Globus pallidus (tissue), 1 donor: ENCODE results near the gene NAA50.

ENCODE experiments used
- DNase-seq: peaks from one replicate; pipeline ENCODE4 v3.0.0-alpha.2; 2015; ENCODE audit warnings: low spot score

NAA50 gene

DNA sequence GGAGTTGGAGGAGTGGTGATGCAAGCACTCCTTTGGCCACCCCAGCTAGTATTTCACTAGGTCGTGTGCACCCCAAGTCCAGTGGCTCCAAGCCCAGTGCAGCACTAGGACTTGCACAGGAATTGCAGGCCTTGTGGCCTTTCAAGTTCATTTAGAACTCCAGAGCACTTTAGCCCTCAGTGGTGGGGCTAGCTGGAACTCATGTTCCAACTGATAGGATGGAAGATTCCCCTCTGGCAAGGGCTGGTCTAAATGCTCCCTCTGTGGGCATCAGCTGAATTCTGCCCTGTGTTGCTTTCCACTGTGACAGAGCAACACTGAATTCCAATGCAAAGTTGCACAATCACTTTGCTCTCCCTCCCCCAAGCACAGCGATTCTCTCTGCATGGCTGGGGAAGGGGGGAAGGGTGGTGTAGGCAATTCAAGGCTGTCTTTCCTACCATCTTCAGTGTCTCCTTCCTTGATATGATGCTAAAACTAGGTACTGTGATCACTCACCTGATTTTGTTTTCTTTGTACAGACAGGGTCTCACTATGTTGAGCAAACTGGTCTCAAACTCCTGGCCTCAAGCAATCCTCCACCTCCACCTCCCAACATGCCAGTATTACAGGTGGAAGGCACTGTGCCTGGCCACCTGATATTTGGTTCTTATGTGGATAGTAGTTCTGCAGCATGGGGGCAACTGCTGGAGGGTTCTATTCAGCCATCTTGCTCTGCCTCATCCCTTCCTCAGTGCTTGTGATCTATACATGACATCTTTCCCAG is 59.9 kb downstream of the NAA50 start:
- no peak for DNase-seq

DNA sequence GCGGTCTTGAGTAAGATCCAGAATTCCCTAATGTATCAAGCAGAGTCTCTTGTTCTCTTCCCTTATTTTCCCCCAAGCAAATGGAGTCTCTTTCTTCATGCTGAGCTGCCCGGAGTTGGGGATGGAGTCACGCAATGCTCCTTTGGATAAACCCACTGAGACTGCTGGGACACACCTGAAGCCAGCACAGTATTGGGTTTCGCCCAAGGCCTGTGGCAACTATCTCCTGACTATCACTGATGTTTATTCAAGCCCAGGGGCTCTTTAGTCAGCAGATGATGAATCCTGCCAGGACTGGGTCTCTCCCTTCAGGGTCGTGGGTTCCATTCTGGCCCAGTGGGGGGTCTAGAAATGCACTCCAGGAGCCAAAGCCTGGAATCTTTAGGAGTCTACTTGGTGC is 60.9 kb downstream of the NAA50 start:
- DNase-seq = no peak

DNA sequence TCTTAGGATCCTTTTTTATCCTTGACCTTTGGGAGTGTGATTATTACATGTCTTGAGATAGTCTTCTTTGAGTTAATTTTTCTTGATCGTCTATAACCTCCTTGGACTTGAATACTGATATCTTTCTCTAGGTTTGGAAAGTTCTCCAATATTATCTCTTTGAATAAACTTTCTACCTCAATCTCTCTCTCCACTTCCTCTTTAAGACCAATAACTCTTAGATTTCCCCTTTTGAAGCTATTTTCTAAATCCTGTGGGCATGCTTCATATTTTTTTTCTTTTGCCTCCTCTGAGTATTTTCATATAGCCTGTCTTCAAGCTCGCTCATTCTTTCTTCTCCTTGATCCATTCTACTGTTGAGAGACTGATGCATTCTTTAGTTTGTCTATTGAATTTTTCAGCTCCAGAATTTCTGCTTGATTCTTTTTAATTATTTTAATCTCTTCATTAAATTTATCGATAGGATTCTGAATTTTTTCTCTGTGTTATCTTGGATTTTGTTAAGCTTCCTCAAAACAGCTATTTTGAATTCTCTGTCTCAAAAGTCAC is 61.7 kb downstream of the NAA50 start:
- DNase-seq = no peak

DNA sequence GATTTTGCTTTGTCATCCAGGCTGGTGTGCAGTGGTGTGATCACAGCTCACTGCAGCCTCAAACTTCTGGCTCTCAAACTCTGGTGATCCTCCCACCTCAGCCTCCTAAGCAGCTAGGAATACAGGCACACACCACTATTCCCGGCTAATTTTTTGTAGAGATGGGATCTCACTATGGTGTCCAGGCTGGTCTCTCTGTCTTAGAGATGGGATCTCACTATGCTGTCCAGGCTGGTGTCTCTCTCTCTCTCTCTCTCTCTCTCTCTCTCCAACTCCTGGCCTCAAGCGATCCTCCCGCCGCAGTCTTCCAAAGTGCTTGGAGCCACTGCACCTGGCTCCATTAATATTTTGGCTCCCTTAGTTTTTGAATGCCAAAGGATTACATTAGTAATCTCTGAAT is 67.3 kb downstream of the NAA50 start:
- no peak for DNase-seq

DNA sequence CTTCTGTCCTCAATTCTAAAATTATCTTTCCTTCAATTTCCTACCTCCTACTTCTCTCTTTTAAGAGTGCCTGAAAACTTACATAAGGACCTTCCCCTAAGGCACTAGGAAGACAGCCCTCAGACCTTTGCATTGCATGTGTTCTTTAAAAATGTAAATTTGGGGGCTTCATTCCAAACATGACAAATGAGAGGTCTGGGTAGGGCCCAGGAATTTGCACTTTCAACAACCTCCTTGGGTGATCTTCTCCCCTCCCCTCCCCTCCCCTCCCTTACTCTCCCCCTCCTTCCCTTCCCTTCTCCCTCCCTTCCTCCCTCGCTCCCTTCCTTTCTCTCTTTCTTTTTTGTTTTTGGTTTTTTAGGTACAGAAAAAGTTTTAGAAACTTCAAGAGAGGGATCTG is 68.3 kb downstream of the NAA50 start:
- no peak for DNase-seq

DNA sequence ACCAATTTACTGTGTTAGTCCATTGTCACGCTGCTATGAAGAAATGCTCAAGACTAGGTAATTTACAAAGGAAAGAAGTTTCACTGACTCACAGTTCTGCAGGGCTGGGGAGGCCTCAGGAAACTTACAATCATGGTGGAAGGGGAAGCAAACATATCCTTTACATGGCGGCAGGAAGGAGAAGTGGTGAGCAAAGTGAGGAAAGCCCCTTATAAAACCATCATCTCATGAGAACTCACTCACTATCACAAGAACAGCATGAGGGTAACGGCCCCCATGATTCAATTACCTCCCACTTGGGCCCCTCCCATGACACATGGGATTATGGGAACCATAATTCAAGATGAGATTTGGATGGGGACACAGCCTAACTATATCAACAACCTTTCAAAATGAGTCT is 69.8 kb downstream of the NAA50 start:
- DNase-seq = no peak

DNA sequence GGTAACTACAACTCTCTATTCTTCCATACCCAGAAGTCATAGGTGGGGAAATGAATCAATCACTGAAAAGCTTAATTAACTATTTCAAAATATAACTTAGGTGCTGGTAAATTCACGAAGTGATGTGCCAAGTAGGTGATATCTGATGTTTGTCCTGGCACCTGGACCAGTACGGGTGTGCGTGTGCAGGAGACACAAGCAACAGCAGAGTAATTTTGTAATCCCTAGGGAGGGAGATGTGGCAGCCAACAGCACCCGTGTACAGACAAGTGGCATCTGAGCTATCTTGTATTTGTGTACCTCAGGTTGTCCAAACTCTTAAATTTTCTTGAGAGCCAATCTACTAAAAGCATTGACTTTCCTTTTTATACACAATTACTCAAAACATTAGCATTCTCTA is 72.5 kb downstream of the NAA50 start:
- DNase-seq = no peak

DNA sequence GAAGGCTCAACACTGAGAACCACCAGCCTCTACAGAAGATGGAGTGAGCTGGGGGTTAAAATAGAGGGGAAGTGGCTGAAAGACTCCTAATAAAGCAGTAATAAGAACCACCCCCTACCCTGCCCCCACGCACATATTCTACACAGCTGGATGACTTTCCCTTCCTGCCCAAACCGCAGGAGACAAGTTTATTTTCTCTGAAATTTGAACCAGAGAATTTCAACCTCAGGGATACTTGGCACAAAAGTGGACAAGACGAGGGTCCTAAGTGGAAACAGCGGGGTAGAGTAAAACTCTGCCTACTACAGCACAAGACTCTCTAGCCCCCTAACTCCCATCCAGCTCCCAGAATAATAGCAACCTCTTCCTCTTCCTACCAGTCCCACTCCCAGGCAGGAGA is 78.0 kb downstream of the NAA50 start:
- no peak for DNase-seq
